A673 (cell line): ENCODE results near the gene COL4A1. TPM values are rescaled to one million over a fixed set of nuclear protein-coding genes. Genes with fewer than 3 reads are reported as not detected.

Source experiments
- BruUV-seq: library from RNA; stranded (reverse); fragments of 400-500 nt; replicated peaks from 2 replicates; lab custom pipeline; 2021; lab: Mats Ljungman, UMichigan
- CTCF ChIA-PET: fragments of 300-600 bp; sonication (Branson Sonifier 250); formaldehyde crosslinking; loops from one replicate; lab custom pipeline; 2022; ENCODE audit warnings: antibody characterized with exemption; lab: Charles Lee
- POLR2A ChIA-PET: fragments of 300-600 bp; sonication (Branson Sonifier 250); formaldehyde crosslinking; loops from one replicate; lab custom pipeline; 2022; ENCODE audit warnings: antibody characterized with exemption; ENCODE audit not compliant: low non-redundant PET; lab: Charles Lee
- DNase-seq: peaks from one replicate; pipeline ENCODE4 v3.0.0-alpha.2; 2015; ENCODE audit warnings: low spot score
- H3K27ac ChIP-seq: fragments of 200-600 bp; sonication (generic); 2 replicates; pipeline ENCODE4 v1.5.1; 2016; ENCODE audit warnings: mixed run types, low read depth, mild to moderate bottlenecking, mixed read lengths, antibody characterized with exemption, low read length; ENCODE audit not compliant: poor library complexity, severe bottlenecking
- H3K27me3 ChIP-seq: fragments of 200-600 bp; sonication (generic); replicated peaks from 2 replicates; pipeline ENCODE4 v1.6.1; 2017; ENCODE audit warnings: mixed run types, low read depth, mild to moderate bottlenecking, mixed read lengths, antibody characterized with exemption, low read length; ENCODE audit not compliant: insufficient read depth, poor library complexity
- H3K36me3 ChIP-seq: fragments of 200-600 bp; sonication (generic); 2 replicates; pipeline ENCODE4 v1.6.1; 2016; ENCODE audit warnings: mixed run types, mild to moderate bottlenecking, mixed read lengths, antibody characterized with exemption, low read length; ENCODE audit not compliant: insufficient read depth, poor library complexity, severe bottlenecking
- H3K4me1 ChIP-seq: fragments of 200-600 bp; sonication (generic); 2 replicates; pipeline ENCODE4 v1.6.1; 2017; ENCODE audit warnings: mixed run types, mild to moderate bottlenecking, mixed read lengths, antibody characterized with exemption, low read length; ENCODE audit not compliant: insufficient read depth, poor library complexity, severe bottlenecking
- H3K4me3 ChIP-seq: fragments of 200-600 bp; sonication (generic); 2 replicates; pipeline ENCODE4 v1.5.1; 2016; ENCODE audit warnings: low read depth, mixed run types, mild to moderate bottlenecking, mixed read lengths, low read length; ENCODE audit not compliant: poor library complexity, severe bottlenecking
- H3K9me3 ChIP-seq: fragments of 200-600 bp; sonication (generic); 2 replicates; pipeline ENCODE4 v1.6.1; 2016; ENCODE audit warnings: mixed run types, low read depth, mild to moderate bottlenecking, mixed read lengths, antibody characterized with exemption, low read length; ENCODE audit not compliant: poor library complexity, severe bottlenecking
- EZH2 ChIP-seq: fragments of 200-600 bp; sonication (generic); IDR thresholded peaks from 2 replicates; pipeline ENCODE4 v1.6.1; 2017; ENCODE audit warnings: borderline replicate concordance, low read depth, mild to moderate bottlenecking, mixed read lengths, antibody characterized with exemption, low read length; ENCODE audit not compliant: poor library complexity, severe bottlenecking
- intact Hi-C: fragments of 100-400 bp; cut with micrococcal nuclease; formaldehyde crosslinking; loops from one replicate; pipeline ENCODE4 v1.10.0; 2022; ENCODE audit not compliant: unreplicated experiment
- total RNA-seq: library from RNA; stranded (reverse); gene quantifications from 2 replicates; pipeline ENCODE4 v1.2.3, GENCODE V29; 2021
- TF ChIP-seq, protein P1 (sequence below): fragments of 300-800, 200-600 bp; sonication (generic); conservative IDR thresholded peaks from 2 replicates; pipeline ENCODE4 v1.5.1; 2017; ENCODE audit warnings: low read depth, mild to moderate bottlenecking, antibody characterized with exemption, low read length, moderate library complexity, mixed read lengths

The COL4A1 gene
- total RNA-seq, 1 experiment from 2014 or later: 83.9 TPM

- DNase-seq: peak; percentile 63
- H3K36me3 ChIP-seq: no peaks in the 10 kb centered on the region
- peak overlapping the region; percentile 37 for H3K27ac ChIP-seq
- ChIA-PET POLR2A (no interaction called here), CTCF (no interaction called here)
- H3K4me1 ChIP-seq: peaks cover 50% of the 10 kb centered on the region
- intact Hi-C loops: loop anchor here (2.0 to 10.0 kb wide), 2 partner anchors 78 to 486 kb away; partner anchors contain the start of genes COL4A1, COL4A2 and ING1
- no peak overlapping the region for H3K4me3 ChIP-seq
- no TSS peak for BruUV-seq
- TF ChIP-seq, protein P1, sequence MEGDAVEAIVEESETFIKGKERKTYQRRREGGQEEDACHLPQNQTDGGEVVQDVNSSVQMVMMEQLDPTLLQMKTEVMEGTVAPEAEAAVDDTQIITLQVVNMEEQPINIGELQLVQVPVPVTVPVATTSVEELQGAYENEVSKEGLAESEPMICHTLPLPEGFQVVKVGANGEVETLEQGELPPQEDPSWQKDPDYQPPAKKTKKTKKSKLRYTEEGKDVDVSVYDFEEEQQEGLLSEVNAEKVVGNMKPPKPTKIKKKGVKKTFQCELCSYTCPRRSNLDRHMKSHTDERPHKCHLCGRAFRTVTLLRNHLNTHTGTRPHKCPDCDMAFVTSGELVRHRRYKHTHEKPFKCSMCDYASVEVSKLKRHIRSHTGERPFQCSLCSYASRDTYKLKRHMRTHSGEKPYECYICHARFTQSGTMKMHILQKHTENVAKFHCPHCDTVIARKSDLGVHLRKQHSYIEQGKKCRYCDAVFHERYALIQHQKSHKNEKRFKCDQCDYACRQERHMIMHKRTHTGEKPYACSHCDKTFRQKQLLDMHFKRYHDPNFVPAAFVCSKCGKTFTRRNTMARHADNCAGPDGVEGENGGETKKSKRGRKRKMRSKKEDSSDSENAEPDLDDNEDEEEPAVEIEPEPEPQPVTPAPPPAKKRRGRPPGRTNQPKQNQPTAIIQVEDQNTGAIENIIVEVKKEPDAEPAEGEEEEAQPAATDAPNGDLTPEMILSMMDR: no peak
- no peak for TF ChIP-seq EZH2
- no peaks in the 10 kb centered on the region for H3K9me3 ChIP-seq
- no peaks in the 10 kb centered on the region for H3K27me3 ChIP-seq
Measured at GRCh38 chr13:110228936-110229904, 77.7 kb downstream of the COL4A1 start.

GRCh38 chr13:110227864-110228643 lies 78.9 kb downstream of the COL4A1 start:
- Histone ChIP-seq H3K27ac (peak overlapping the region; percentile 37), H3K27me3 (no peaks in the 10 kb centered on the region), H3K4me1 (peaks cover 47% of the 10 kb centered on the region), H3K36me3 (no peaks in the 10 kb centered on the region), H3K4me3 (no peak overlapping the region), H3K9me3 (no peaks in the 10 kb centered on the region)
- BruUV-seq: no TSS peak
- intact Hi-C loops: loop anchor here (2.0 to 10.0 kb wide), 2 partner anchors 79 to 487 kb away; partner anchors contain the start of genes COL4A1, COL4A2 and ING1
- DNase-seq: peak; percentile 93
- TF ChIP-seq EZH2: no peak
- TF ChIP-seq, protein P1: peak; percentile 33; the same call in 1 of the 2 replicates
- CTCF ChIA-PET: interaction anchor here (0.9 kb wide), 1 partner anchor 184 kb away, joined by 3 read pairs; no protein-coding TSS in a partner anchor
- POLR2A ChIA-PET: no interaction called here

DNA sequence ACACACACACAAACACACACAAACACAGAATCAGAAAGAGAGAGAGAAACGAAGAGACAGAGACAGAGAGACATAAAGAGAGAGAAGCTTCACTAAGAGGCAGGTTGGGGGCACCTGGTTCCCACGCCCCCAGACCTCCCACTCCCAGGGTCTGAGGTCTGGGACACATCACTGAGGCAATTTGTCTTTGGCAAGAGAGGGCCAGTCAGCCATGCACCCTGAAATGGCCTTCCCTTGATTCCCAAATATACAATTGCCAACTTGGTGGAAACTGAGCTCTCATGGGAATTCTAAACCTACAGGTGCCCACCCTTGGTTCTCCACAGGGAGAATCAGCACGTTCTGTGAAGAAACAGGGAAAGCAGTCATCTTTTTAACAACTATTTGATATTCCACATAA lies 79.5 kb downstream of the COL4A1 start:
- BruUV-seq: no TSS peak
- Histone ChIP-seq H3K27ac (peak overlapping the region; percentile 37), H3K27me3 (no peaks in the 10 kb centered on the region), H3K4me3 (no peak overlapping the region), H3K4me1 (peaks cover 40% of the 10 kb centered on the region), H3K36me3 (no peaks in the 10 kb centered on the region), H3K9me3 (no peaks in the 10 kb centered on the region)
- ChIA-PET POLR2A (no interaction called here), CTCF (no interaction called here)
- DNase-seq: no peak
- TF ChIP-seq, protein P1: no peak
- no peak for TF ChIP-seq EZH2
- intact Hi-C loops: loop anchor here (10.0 kb wide), 1 partner anchor 487 kb away; the partner anchor contains the start of gene ING1
